Measurements from ENCODE around the gene CCNB2. TPM values are rescaled to one million over a fixed set of nuclear protein-coding genes. Genes with fewer than 3 reads are reported as not detected.
"Not testable (repeated sequence)": the region's sequence is repeated elsewhere in the genome, so short reads cannot be mapped to it uniquely, and the experiment has no call there.

CCNB2 gene
- total RNA-seq, 1 donor from 2014 or later: 95.3 TPM

DNA sequence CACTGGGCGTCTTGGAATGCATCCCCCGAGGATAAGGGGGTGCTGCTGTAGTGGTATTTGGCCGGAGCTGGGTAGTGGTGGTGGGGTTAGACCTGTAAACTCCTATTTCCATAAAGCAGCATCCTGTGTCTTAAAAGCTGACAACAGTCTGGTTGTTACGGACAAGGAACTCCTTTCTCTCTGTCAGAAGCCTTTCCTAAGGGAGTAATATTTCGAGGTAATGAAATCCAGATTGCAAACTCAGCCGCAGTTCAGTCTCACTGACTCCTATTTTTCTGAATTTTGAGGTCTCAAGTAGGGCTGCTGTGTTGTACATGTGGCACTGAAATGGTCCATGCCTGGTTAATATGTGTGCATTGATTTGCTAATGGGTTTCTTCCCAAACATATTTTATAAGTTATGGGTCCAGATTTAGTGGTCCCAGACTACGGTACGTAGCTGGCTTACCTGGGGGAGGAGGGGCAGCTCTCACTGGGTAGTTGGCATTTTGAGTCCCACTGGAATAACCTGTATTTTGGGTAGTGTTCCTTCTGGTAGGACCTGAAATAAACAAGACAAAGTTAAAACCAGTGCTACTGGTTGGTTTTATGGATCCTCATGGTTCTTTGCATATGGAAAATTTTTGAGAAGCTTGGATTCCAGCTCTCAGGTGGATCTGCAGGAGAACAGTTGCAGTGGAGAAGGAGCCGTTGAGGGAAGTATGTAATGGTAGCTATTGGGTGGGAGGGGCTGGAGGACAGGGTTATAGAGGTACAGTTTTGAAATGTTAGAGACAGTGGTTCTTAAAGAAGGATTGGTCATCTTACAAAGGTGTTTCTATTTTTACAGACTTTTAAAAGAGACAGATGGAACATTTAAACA, 53.1 kb downstream of the CCNB2 start:
- H3K27ac Mint-ChIP-seq (ENCODE audit: unreplicated experiment): no peak overlapping the region
- peaks cover under 1% of the 10 kb centered on the region for H3K4me1 Mint-ChIP-seq
- H3K27me3 Mint-ChIP-seq (ENCODE audit: low read depth): no peaks in the 10 kb centered on the region
- DNase-seq (ENCODE audit: low read depth, low spot score): no peak
- H3K9me3 Mint-ChIP-seq: no peaks in the 10 kb centered on the region
- H3K4me3 Mint-ChIP-seq: no peak overlapping the region
- H3K36me3 Mint-ChIP-seq (ENCODE audit: low read depth): peaks cover 14% of the 10 kb centered on the region
- TF ChIP-seq, protein P1, sequence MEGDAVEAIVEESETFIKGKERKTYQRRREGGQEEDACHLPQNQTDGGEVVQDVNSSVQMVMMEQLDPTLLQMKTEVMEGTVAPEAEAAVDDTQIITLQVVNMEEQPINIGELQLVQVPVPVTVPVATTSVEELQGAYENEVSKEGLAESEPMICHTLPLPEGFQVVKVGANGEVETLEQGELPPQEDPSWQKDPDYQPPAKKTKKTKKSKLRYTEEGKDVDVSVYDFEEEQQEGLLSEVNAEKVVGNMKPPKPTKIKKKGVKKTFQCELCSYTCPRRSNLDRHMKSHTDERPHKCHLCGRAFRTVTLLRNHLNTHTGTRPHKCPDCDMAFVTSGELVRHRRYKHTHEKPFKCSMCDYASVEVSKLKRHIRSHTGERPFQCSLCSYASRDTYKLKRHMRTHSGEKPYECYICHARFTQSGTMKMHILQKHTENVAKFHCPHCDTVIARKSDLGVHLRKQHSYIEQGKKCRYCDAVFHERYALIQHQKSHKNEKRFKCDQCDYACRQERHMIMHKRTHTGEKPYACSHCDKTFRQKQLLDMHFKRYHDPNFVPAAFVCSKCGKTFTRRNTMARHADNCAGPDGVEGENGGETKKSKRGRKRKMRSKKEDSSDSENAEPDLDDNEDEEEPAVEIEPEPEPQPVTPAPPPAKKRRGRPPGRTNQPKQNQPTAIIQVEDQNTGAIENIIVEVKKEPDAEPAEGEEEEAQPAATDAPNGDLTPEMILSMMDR (conservative IDR thresholded peaks at IDR 0.05): no peak

DNA sequence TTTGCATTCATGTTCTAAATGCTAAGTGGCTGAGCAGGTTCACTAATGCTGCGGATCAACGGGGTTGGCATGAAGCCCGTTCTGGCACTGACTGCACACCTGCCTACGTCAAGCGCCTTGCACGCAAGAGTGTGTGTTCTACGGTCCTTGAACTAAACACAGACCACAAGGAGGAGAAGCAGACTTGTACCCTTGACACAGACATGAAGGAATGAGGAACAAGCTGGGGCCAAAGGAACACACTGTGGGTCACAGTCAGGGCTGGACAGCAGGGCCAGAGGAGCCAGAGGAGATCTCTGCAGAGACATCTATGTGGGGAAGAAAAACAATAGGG, 53.7 kb downstream of the CCNB2 start:
- Mint-ChIP-seq H3K9me3 (no peaks in the 10 kb centered on the region), H3K27ac (ENCODE audit: unreplicated experiment) (no peak overlapping the region), H3K4me1 (no peaks in the 10 kb centered on the region), H3K36me3 (ENCODE audit: low read depth) (peaks cover 8% of the 10 kb centered on the region), H3K4me3 (no peak overlapping the region), H3K27me3 (ENCODE audit: low read depth) (no peaks in the 10 kb centered on the region)
- TF ChIP-seq, protein P1 (conservative IDR thresholded peaks at IDR 0.05): no peak
- no peak for DNase-seq (ENCODE audit: low read depth, low spot score)

DNA sequence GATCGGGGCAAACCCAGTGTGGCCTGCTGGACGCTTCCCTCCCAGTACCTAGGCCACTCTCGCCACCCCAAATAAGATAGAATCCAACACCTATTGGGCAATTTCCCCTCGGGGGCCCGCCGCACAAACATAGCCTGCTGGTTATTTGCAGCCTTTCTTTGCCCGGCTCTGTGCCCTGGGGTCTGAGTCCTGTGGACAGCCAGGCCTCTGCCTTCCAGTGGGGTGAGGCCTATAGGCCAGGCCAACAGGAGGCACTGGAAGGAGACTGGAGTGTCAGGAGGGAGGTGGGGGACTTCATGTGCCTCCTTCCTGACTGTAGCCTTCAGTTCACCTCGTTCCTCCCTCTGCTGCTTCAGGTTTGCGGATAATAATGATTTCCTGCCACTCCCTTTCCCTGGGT, 54.3 kb downstream of the CCNB2 start:
- no peak overlapping the region for H3K4me3 Mint-ChIP-seq
- no peak overlapping the region for H3K27ac Mint-ChIP-seq (ENCODE audit: unreplicated experiment)
- no peaks in the 10 kb centered on the region for H3K4me1 Mint-ChIP-seq
- no peak for DNase-seq (ENCODE audit: low read depth, low spot score)
- no peaks in the 10 kb centered on the region for H3K27me3 Mint-ChIP-seq (ENCODE audit: low read depth)
- no peaks in the 10 kb centered on the region for H3K9me3 Mint-ChIP-seq
- H3K36me3 Mint-ChIP-seq (ENCODE audit: low read depth): peaks cover 7% of the 10 kb centered on the region
- TF ChIP-seq, protein P1 (conservative IDR thresholded peaks at IDR 0.05): no peak

DNA sequence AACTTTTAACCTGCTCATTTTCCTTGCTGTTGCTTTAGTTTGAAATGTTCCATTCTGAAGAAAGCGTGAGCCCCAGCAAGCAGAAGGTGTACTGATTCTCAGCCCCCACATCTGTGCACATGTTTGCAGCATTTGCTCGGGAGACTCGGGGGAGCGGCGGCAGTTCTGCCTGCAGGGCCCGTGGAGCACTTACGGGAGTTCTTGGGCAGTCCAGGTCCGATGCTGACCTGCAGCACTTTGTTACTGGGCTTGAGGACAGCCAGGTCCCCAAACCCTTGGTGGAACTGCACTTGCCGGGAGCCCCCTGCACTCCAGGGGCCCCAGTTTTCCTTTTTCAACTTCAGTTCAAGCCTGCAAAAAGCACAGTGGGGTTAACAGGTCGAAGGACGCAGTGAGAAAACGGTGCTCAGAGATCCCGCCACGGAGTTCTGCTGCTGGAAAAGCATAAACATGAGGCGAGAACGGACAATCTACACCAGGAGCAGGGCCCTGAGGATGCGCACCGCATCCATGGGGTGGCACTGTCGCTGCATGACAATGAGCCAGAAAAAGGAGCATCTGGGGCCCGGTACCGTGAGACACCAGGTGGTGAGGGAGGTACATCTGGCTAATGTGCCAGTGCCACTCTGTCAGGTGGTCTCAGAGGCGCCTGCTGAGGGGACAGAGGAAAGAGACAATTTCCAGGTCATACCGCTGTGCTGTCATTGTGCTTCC, 56.1 kb downstream of the CCNB2 start:
- H3K27me3 Mint-ChIP-seq (ENCODE audit: low read depth): no peaks in the 10 kb centered on the region
- no peaks in the 10 kb centered on the region for H3K9me3 Mint-ChIP-seq
- H3K27ac Mint-ChIP-seq (ENCODE audit: unreplicated experiment): no peak overlapping the region
- peaks cover 4% of the 10 kb centered on the region for H3K36me3 Mint-ChIP-seq (ENCODE audit: low read depth)
- peak; percentile 8 for DNase-seq (ENCODE audit: low read depth, low spot score)
- H3K4me3 Mint-ChIP-seq: no peak overlapping the region
- TF ChIP-seq, protein P1 (conservative IDR thresholded peaks at IDR 0.05): peak; percentile 59
- no peaks in the 10 kb centered on the region for H3K4me1 Mint-ChIP-seq

DNA sequence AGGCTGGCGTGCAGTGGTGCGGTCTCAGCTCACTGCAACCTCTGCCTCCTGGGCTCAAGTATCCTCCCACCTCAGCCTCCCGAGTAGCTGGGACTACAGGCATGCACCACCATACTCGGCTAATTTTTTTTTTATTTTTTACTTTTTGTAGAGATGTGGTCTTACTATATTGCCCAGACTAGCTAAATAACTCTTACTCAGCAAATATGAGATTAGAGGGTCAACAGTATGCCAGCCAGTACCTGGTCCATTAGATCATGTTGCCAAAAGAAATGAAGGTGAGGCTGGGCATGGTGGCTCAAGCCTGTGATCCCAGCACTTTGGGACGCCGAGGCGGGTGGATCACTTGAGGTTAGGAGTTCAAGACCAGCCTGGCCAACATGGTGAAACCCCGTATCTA, 57.1 kb downstream of the CCNB2 start:
- H3K4me3 Mint-ChIP-seq; H3K27ac Mint-ChIP-seq (ENCODE audit: unreplicated experiment); H3K4me1 Mint-ChIP-seq; H3K36me3 Mint-ChIP-seq (ENCODE audit: low read depth); H3K9me3 Mint-ChIP-seq; H3K27me3 Mint-ChIP-seq (ENCODE audit: low read depth); DNase-seq (ENCODE audit: low read depth, low spot score): not testable (repeated sequence)

DNA sequence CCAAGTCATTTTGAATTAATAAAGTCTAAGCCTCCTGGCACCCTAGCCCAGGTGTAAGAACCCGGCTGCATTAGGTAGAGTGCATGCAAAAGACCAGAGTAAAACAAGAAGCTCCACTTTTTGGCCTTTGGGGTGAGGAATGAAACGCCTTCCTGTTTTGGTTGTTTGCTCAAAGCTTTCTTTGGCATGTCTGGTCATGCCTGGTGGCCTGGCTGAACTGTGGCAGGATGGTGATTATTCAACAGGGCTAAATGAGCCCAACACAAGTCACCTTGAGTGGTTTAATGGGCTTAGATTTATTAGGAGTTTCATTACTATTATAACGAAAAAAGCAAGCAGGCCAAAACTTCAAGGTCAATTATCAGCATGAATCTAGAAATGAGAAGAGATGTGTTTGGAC, 60.8 kb downstream of the CCNB2 start:
- TF ChIP-seq, protein P1 (conservative IDR thresholded peaks at IDR 0.05): no peak
- H3K4me1 Mint-ChIP-seq: peaks cover 9% of the 10 kb centered on the region
- H3K4me3 Mint-ChIP-seq: no peak overlapping the region
- no peak for DNase-seq (ENCODE audit: low read depth, low spot score)
- H3K27ac Mint-ChIP-seq (ENCODE audit: unreplicated experiment): no peak overlapping the region
- no peaks in the 10 kb centered on the region for H3K9me3 Mint-ChIP-seq
- H3K36me3 Mint-ChIP-seq (ENCODE audit: low read depth): peaks cover 6% of the 10 kb centered on the region
- H3K27me3 Mint-ChIP-seq (ENCODE audit: low read depth): no peaks in the 10 kb centered on the region

All from neural crest cell (in vitro differentiated cells).